Lower leg skin (tissue), 3 donors: ENCODE data around the gene HES1.

ENCODE experiments used
- POLR2A ChIP-seq, 2 donors: fragments of 450-650 bp; IDR thresholded peaks; one replicate each; pipeline ENCODE4 v1.6.1; 2016 to 2017; ENCODE audit warnings: antibody characterized with exemption in 2 of 2, mild to moderate bottlenecking in 1 of 2, moderate library complexity in 1 of 2
- TF ChIP-seq, protein P1 (sequence below), 3 donors: fragments of 450-650 bp; IDR thresholded peaks; one replicate each; pipeline ENCODE4 v1.5.1; 2016; ENCODE audit warnings: antibody characterized with exemption in 3 of 3, mild to moderate bottlenecking in 3 of 3, moderate library complexity in 2 of 3

DNA sequence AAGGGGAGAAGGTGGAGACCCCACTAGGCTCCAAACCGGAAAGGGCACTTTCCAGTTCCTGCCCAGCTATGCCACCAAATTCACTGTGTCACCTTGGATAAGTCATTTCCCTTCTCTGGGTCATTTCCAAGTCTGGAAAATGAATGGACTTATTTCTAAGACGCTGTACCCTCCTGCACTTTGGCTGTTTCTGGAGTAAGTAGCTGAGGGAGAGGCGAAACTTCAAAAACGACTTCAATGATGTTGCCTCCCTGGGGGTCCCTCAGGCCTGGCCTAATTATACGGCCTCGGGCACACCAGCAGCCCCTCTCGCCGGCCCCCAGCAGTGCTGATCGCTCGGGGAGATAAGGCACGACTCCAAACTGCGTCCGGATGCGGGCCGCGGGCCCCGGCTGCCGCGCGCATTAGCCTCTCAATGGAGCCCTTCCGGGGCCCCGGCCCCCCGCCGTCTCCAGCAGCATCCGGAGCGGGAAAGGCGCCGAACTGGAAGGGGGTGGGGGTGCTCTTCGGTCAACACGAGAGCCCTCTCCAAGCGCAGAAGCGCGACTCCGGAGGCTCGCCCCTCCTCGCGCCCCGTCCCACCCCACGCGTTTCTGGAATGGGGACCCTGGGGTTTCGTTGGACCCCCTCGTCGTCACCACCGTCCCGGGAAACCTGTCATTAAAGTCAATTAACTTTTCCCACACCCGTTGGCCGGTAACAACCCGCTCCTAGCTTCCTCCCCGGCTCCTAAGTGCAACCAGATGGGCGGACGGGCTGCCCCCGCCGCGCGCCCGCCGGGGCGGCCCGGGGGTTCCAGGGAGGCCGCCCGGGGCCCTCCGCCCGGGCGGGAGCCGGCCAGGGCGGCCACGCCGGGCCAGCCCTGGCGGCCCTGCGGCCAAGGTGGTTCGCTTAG, 4.8 kb downstream of the HES1 start:
- TF ChIP-seq, protein P1, sequence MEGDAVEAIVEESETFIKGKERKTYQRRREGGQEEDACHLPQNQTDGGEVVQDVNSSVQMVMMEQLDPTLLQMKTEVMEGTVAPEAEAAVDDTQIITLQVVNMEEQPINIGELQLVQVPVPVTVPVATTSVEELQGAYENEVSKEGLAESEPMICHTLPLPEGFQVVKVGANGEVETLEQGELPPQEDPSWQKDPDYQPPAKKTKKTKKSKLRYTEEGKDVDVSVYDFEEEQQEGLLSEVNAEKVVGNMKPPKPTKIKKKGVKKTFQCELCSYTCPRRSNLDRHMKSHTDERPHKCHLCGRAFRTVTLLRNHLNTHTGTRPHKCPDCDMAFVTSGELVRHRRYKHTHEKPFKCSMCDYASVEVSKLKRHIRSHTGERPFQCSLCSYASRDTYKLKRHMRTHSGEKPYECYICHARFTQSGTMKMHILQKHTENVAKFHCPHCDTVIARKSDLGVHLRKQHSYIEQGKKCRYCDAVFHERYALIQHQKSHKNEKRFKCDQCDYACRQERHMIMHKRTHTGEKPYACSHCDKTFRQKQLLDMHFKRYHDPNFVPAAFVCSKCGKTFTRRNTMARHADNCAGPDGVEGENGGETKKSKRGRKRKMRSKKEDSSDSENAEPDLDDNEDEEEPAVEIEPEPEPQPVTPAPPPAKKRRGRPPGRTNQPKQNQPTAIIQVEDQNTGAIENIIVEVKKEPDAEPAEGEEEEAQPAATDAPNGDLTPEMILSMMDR (IDR thresholded peaks at IDR 0.05): no peak
- TF ChIP-seq POLR2A (IDR thresholded peaks at IDR 0.05): no peak
